Measurements from ENCODE around the gene ASIC1. TPM values are rescaled to one million over a fixed set of nuclear protein-coding genes. Genes with fewer than 3 reads are reported as not detected.

Gene ASIC1
- total and polyA plus RNA-seq, 2 experiments from 2014 or later: 0.76 to 1.5 TPM

DNA sequence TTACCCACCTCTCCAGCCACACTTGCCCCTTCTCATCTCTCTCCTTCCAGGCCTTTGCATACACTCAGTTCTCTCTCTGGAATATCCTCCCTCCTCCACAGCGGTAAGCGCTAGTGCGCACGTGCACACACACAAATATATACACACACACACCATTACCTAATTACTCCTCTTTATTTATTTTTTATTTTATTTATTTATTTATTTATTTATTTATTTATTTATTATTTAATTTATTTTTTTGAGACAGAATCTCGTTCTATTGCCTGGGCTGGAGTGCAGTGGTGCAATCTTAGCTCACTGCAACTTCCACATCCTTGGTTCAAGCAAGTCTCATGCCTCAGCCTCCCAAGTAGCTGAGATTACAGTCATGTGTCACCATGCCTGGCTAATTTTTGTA, 11.7 kb downstream of the ASIC1 start:
- DNase-seq (ENCODE audit: low spot score) (no peak), ATAC-seq (no peak)
- Mint-ChIP-seq H3K27ac (no peak overlapping the region), H3K27me3 (ENCODE audit: insufficient read depth, low read depth, poor library complexity) (peaks cover 6% of the 10 kb centered on the region), H3K4me3 (no peak overlapping the region), H3K9me3 (no peaks in the 10 kb centered on the region), H3K36me3 (ENCODE audit: low read depth) (no peaks in the 10 kb centered on the region; the same call in 2 of the 3 replicates), H3K4me1 (peaks cover 24% of the 10 kb centered on the region)
- no peaks in the 10 kb centered on the region for H3K79me2 ChIP-seq (replicated peaks; ENCODE audit: insufficient read depth)
- H3K4me1 ChIP-seq (ENCODE audit: insufficient read depth): peaks cover 7% of the 10 kb centered on the region; the same call in 1 of the 2 replicates
- TF ChIP-seq STAT1 (IDR thresholded peaks at IDR 0.05; ENCODE audit: unreplicated experiment): no peak
- no peak for TF ChIP-seq ETS1 (IDR thresholded peaks at IDR 0.05)
- TF ChIP-seq, protein P1, sequence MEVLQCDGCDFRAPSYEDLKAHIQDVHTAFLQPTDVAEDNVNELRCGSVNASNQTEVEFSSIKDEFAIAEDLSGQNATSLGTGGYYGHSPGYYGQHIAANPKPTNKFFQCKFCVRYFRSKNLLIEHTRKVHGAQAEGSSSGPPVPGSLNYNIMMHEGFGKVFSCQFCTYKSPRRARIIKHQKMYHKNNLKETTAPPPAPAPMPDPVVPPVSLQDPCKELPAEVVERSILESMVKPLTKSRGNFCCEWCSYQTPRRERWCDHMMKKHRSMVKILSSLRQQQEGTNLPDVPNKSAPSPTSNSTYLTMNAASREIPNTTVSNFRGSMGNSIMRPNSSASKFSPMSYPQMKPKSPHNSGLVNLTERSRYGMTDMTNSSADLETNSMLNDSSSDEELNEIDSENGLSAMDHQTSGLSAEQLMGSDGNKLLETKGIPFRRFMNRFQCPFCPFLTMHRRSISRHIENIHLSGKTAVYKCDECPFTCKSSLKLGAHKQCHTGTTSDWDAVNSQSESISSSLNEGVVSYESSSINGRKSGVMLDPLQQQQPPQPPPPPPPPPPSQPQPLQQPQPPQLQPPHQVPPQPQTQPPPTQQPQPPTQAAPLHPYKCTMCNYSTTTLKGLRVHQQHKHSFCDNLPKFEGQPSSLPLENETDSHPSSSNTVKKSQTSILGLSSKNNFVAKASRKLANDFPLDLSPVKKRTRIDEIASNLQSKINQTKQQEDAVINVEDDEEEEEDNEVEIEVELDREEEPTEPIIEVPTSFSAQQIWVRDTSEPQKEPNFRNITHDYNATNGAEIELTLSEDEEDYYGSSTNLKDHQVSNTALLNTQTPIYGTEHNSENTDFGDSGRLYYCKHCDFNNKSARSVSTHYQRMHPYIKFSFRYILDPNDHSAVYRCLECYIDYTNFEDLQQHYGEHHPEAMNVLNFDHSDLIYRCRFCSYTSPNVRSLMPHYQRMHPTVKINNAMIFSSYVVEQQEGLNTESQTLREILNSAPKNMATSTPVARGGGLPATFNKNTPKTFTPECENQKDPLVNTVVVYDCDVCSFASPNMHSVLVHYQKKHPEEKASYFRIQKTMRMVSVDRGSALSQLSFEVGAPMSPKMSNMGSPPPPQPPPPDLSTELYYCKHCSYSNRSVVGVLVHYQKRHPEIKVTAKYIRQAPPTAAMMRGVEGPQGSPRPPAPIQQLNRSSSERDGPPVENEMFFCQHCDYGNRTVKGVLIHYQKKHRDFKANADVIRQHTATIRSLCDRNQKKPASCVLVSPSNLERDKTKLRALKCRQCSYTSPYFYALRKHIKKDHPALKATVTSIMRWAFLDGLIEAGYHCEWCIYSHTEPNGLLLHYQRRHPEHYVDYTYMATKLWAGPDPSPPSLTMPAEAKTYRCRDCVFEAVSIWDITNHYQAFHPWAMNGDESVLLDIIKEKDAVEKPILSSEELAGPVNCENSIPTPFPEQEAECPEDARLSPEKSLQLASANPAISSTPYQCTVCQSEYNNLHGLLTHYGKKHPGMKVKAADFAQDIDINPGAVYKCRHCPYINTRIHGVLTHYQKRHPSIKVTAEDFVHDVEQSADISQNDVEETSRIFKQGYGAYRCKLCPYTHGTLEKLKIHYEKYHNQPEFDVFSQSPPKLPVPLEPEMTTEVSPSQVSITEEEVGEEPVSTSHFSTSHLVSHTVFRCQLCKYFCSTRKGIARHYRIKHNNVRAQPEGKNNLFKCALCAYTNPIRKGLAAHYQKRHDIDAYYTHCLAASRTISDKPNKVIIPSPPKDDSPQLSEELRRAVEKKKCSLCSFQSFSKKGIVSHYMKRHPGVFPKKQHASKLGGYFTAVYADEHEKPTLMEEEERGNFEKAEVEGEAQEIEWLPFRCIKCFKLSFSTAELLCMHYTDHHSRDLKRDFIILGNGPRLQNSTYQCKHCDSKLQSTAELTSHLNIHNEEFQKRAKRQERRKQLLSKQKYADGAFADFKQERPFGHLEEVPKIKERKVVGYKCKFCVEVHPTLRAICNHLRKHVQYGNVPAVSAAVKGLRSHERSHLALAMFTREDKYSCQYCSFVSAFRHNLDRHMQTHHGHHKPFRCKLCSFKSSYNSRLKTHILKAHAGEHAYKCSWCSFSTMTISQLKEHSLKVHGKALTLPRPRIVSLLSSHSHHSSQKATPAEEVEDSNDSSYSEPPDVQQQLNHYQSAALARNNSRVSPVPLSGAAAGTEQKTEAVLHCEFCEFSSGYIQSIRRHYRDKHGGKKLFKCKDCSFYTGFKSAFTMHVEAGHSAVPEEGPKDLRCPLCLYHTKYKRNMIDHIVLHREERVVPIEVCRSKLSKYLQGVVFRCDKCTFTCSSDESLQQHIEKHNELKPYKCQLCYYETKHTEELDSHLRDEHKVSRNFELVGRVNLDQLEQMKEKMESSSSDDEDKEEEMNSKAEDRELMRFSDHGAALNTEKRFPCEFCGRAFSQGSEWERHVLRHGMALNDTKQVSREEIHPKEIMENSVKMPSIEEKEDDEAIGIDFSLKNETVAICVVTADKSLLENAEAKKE (CRISPR knock-in tag; IDR thresholded peaks at IDR 0.05): no peak
- TF ChIP-seq CTCF (conservative IDR thresholded peaks at IDR 0.05; ENCODE audit: low read depth in 2 of 2): no peak
- no peak for TF ChIP-seq CREB1 (CRISPR knock-in tag; IDR thresholded peaks at IDR 0.05; ENCODE audit: low read depth)
- TF ChIP-seq, protein P2, sequence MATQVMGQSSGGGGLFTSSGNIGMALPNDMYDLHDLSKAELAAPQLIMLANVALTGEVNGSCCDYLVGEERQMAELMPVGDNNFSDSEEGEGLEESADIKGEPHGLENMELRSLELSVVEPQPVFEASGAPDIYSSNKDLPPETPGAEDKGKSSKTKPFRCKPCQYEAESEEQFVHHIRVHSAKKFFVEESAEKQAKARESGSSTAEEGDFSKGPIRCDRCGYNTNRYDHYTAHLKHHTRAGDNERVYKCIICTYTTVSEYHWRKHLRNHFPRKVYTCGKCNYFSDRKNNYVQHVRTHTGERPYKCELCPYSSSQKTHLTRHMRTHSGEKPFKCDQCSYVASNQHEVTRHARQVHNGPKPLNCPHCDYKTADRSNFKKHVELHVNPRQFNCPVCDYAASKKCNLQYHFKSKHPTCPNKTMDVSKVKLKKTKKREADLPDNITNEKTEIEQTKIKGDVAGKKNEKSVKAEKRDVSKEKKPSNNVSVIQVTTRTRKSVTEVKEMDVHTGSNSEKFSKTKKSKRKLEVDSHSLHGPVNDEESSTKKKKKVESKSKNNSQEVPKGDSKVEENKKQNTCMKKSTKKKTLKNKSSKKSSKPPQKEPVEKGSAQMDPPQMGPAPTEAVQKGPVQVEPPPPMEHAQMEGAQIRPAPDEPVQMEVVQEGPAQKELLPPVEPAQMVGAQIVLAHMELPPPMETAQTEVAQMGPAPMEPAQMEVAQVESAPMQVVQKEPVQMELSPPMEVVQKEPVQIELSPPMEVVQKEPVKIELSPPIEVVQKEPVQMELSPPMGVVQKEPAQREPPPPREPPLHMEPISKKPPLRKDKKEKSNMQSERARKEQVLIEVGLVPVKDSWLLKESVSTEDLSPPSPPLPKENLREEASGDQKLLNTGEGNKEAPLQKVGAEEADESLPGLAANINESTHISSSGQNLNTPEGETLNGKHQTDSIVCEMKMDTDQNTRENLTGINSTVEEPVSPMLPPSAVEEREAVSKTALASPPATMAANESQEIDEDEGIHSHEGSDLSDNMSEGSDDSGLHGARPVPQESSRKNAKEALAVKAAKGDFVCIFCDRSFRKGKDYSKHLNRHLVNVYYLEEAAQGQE (IDR thresholded peaks at IDR 0.05; ENCODE audit: unreplicated experiment): no peak
- no peak for TF ChIP-seq EZH2 (IDR thresholded peaks at IDR 0.05; ENCODE audit: low read depth, unreplicated experiment)
- TF ChIP-seq JUNB (IDR thresholded peaks at IDR 0.05; ENCODE audit: unreplicated experiment): no peak
- TF ChIP-seq POLR2AphosphoS5 (IDR thresholded peaks at IDR 0.05; ENCODE audit: low read depth): no peak
- H3K4me3 ChIP-seq: no peak overlapping the region
- no peak overlapping the region for H3K27ac ChIP-seq (ENCODE audit: low read depth)
- no peaks in the 10 kb centered on the region for H3F3A ChIP-seq (replicated peaks; ENCODE audit: low read depth)
- no peak overlapping the region for H3K4me2 ChIP-seq
- H3K36me3 ChIP-seq (ENCODE audit: insufficient read depth): no peaks in the 10 kb centered on the region
- no peak overlapping the region for H2AFZ ChIP-seq
- no peaks in the 10 kb centered on the region for H3K9me2 ChIP-seq (ENCODE audit: insufficient read depth)
- no peaks in the 10 kb centered on the region for H3K27me3 ChIP-seq (ENCODE audit: insufficient read depth)
- no peaks in the 10 kb centered on the region for H4K20me1 ChIP-seq (replicated peaks; ENCODE audit: insufficient read depth)
